ENCODE data around the gene HOXC9.

HOXC9 gene

DNA sequence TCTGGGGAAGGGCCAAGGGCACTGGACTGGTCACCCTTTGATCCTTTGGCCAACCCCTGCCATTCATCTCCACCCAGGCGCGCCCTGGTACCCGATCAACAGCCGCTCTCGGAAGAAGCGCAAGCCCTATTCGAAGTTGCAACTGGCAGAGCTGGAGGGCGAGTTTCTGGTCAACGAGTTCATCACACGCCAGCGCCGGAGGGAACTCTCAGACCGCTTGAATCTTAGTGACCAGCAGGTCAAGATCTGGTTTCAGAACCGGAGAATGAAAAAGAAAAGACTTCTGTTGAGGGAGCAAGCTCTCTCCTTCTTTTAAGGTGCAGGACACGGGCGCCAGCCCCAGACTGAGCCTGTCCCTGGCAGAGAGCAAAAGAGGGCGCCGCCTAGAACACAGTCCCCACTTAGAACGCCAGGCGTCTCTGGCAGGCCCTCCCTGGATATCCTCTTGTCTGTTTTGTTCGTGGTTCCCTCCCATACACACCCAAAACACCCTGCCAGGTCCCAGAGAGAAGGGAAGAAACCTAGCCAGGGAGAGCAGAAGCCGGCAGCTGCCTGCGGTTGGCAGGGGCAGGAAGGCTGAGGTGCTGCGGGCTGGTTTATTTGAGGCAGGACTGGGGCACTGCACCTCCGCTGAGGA lies 43.6 kb upstream of the HOXC9 start:
- CTCF ChIA-PET, result interaction anchor here (1.1 kb wide), 1 partner anchor 29 kb away, joined by 3 read pairs; the partner anchor contains the start of gene HOXC10
- TF ChIP-seq, protein P1, sequence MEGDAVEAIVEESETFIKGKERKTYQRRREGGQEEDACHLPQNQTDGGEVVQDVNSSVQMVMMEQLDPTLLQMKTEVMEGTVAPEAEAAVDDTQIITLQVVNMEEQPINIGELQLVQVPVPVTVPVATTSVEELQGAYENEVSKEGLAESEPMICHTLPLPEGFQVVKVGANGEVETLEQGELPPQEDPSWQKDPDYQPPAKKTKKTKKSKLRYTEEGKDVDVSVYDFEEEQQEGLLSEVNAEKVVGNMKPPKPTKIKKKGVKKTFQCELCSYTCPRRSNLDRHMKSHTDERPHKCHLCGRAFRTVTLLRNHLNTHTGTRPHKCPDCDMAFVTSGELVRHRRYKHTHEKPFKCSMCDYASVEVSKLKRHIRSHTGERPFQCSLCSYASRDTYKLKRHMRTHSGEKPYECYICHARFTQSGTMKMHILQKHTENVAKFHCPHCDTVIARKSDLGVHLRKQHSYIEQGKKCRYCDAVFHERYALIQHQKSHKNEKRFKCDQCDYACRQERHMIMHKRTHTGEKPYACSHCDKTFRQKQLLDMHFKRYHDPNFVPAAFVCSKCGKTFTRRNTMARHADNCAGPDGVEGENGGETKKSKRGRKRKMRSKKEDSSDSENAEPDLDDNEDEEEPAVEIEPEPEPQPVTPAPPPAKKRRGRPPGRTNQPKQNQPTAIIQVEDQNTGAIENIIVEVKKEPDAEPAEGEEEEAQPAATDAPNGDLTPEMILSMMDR (IDR thresholded peaks at IDR 0.05; ENCODE audit: control extremely low read depth, extremely low read depth, low read depth, missing control alignments), result no peak
- DNase-seq (ENCODE audit: extremely low spot score), result no peak
- POLR2A ChIA-PET, result no interaction called here

DNA sequence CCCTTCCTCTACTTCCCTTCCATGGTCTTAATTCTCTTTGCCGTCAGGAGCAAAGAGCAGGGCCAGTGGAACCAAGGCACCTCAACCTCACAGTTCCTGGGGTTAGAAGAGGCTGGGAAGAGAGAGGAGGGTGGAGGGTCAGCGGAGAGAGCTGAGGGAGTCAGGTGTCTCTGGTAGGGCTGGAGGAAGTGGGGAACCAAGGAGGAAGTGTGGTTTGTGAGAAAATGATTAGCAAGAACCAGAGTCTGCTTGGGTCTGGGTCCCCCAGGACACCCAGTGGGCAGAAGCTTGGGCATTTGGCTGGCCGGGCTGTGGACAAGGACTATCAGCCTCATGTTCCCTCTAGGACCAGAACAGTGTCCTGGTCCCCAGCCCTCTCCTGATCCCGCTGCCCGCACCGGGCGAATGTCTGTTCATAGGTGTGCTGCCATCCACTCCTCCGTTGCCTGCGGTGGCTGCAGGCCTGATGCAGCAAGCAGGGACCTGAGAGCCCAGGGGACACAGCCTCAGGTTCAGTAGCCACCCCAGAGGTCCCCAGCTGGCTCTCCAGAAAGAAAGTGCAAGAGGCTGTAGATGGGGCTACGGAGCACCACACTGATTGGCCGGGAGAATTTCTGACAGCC lies 42.9 kb upstream of the HOXC9 start:
- CTCF ChIA-PET, result no interaction called here

DNA sequence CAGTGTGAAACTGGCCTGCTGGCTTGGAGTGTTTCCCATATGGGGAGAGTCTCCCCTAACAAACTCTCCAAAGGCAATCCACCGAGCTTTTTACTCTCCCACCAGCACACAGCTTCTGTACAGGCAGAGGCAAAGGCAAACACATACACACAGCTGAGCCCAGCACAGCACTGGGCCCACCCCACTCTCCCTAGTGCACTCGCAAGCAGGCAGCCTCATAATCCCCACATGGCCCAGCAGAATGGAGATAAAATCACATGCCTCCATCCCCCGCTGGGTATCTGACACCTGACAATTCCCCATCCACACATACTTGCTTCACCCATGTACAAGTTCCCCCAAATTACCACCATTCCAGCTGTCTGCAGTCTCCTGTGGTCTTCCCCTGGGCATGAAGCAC lies 41.8 kb upstream of the HOXC9 start:
- TF ChIP-seq, protein P1 (IDR thresholded peaks at IDR 0.05; ENCODE audit: control extremely low read depth, extremely low read depth, low read depth, missing control alignments), result no peak
- ChIA-PET CTCF (interaction anchor here (0.9 to 1.9 kb wide), 3 partner anchors 16 to 74 kb away, joined by 3 to 7 read pairs (median 4); no protein-coding TSS in a partner anchor), POLR2A (no interaction called here)
- DNase-seq (ENCODE audit: extremely low spot score), result no peak

More for the DNA sequence above, 42.9 kb upstream of the HOXC9 start:
- DNase-seq (ENCODE audit: extremely low spot score), result no peak
- TF ChIP-seq, protein P1 (IDR thresholded peaks at IDR 0.05; ENCODE audit: control extremely low read depth, extremely low read depth, low read depth, missing control alignments), result no peak
- POLR2A ChIA-PET, result no interaction called here

DNA sequence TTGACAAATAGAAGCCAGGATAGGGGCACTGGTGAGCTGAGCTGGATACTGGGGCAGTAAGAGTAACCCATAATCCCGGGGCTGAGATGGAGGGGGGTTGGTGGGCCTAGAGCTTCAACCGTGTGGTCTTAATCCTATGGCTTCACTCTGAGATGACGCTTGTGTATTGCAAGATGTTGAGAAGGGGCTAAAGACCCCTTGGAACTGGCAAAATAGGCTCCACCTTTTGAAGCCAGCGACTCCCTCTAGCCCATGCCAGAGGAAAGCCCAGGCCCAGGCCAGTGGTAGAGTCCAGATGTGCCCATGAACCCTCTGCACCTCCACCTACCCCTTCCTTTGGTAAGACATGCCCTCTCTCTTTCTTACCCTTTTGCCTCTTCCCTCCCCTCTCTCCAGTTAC lies 40.6 kb upstream of the HOXC9 start:
- CTCF ChIA-PET, result interaction anchor here (0.9 to 2.3 kb wide), 6 partner anchors 10 to 40 kb away, joined by 3 to 9 read pairs (median 4); partner anchors contain the start of gene HOXC10
- POLR2A ChIA-PET, result no interaction called here
- no peak for DNase-seq (ENCODE audit: extremely low spot score)
- TF ChIP-seq, protein P1 (IDR thresholded peaks at IDR 0.05; ENCODE audit: control extremely low read depth, extremely low read depth, low read depth, missing control alignments), result no peak

DNA sequence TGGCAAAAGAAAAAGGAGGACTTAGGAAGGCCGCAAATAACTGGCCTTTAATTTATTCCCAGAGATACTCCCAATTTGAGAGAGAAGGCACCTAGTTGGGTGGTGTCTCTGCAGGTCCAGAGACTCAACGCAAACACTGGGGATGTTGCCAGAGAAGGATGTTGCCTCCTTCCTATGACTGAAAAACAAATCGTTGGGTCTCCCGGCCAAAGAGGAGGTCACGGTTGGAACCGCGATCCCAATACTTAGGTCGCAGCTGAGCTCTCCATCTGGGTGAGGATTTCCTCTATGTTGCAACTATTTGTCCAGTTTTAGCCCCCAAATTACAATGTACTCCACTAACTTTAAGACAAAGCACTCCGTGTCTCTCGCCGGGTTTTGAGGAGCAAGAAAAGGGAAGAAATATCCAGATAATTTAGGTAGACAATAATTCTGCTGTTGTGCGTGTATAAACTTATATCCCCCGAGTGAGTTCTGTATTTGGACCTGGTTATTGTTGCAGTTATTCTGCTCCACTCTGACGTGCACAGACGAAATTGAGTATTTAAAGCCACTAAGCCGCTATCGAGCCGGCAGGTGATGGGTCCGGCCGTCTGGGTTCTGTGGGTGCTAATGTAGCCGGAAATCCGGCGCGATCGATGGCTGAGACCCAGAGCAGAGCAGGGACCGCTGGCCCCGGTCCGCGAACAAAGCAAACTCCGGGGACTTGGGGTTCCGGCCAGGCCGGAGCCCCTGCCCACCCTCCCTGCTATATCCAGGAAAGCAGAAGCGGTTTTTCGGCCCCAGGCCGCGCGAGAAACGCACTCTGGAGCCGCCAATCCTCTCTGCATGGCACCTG lies 39.6 kb upstream of the HOXC9 start:
- DNase-seq (ENCODE audit: extremely low spot score), result no peak
- TF ChIP-seq, protein P1 (IDR thresholded peaks at IDR 0.05; ENCODE audit: control extremely low read depth, extremely low read depth, low read depth, missing control alignments), result no peak
- CTCF ChIA-PET, result interaction anchor here (1.2 to 2.3 kb wide), 3 partner anchors 9 to 28 kb away, joined by 4 to 9 read pairs (median 7); partner anchors contain the start of gene HOXC10
- POLR2A ChIA-PET, result no interaction called here

DNA sequence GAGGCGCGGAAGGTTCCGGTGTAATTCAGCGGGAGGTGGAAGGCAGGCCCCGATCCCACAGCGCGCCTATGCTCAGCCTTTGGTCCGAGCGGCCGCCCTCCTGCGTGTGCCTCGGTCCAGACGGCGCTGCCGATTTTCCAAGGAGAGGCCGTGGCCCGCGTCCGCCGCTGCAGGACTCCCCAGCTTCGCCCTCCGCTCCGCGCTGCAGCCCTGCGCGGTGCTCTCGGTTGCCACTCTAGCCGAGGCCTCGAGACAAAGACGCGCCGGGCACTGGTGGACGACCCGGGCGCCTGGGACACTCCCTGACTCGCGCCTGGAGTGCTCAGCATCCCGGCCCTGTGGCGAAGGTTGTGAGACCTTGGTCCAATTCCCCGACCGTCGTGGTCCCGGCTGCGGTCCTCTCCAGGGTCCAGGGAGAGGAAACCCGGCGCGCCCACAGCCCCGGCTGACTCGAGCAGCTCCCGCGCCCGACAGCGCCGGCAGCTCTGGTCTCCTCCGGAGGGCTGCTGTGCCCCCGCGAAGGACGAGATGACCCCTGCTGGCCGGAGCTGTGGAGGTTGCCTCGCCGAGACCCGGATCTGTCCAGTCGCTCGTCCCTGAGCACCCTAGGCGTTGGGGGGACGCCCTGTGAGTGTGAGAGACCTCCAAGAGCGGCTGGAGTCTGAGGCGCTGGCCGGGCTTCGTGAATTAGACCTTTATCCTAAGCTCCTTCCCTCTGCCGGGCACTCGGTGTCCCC lies 38.8 kb upstream of the HOXC9 start:
- CTCF ChIA-PET, result interaction anchor here (0.7 to 3.1 kb wide), 3 partner anchors 9 to 30 kb away, joined by 3 to 9 read pairs (median 5); partner anchors contain the start of gene HOXC10
- POLR2A ChIA-PET, result no interaction called here
- DNase-seq (ENCODE audit: extremely low spot score), result no peak
- TF ChIP-seq, protein P1 (IDR thresholded peaks at IDR 0.05; ENCODE audit: control extremely low read depth, extremely low read depth, low read depth, missing control alignments), result no peak

Data from GM10248 (cell line).